B cell (primary cell): ENCODE measurements around the gene FAM47B. TPM values are rescaled to one million over a fixed set of nuclear protein-coding genes. Genes with fewer than 3 reads are reported as not detected.

ENCODE experiments used
- ATAC-seq: fragments of 200-7000 bp; cut with Tn5 transposase; one replicate; pipeline ENCODE4 v1.10.0; 2021; ENCODE audit warnings: low read depth, mild to moderate bottlenecking, moderate number of reproducible peaks, moderate library complexity
- CTCF ChIA-PET: fragments of 350-600 bp; sonication (Branson Sonifier 250); formaldehyde crosslinking; loops from one replicate; lab custom pipeline; 2021; ENCODE audit warnings: antibody characterized with exemption, inconsistent platforms; lab: Charles Lee
- POLR2A ChIA-PET: fragments of 350-600 bp; sonication (Branson Sonifier 250); formaldehyde crosslinking; loops from one replicate; lab custom pipeline; 2021; ENCODE audit warnings: antibody characterized with exemption; lab: Charles Lee
- DNase-seq: peaks from one replicate; pipeline ENCODE4 v3.0.0; 2013
- H2AFZ ChIP-seq: 2 replicates; pipeline ENCODE4 v1.6.1; 2012; ENCODE audit warnings: mild to moderate bottlenecking, low read depth, low read length; ENCODE audit not compliant: insufficient read depth, poor library complexity, severe bottlenecking
- H3K27ac ChIP-seq, 2 donors: 1 replicate in 1 of 2; 2 replicates in 1 of 2; pipeline ENCODE4 v1.5.1; 2012 to 2013; ENCODE audit warnings: low read length in 2 of 2, mild to moderate bottlenecking in 2 of 2, moderate library complexity in 1 of 2
- H3K27me3 ChIP-seq, 4 experiments: fragments of 200-600 bp in 1 of 4; sonication (generic) in 1 of 4; replicated peaks in 1 of 4; 1 replicate in 2 of 4; 2 replicates in 2 of 4; pipeline versions ENCODE4 v1.6.1 to v1.7.0; 2013 to 2016; ENCODE audit warnings: low read length in 3 of 4, mild to moderate bottlenecking in 2 of 4, mixed read lengths in 1 of 4, moderate library complexity in 1 of 4; ENCODE audit not compliant: insufficient read depth in 4 of 4, control insufficient read depth in 3 of 4; ENCODE audit errors: control extremely low read depth in 1 of 4
- H3K36me3 ChIP-seq, 2 experiments: replicated peaks in 1 of 2; 1 replicate in 1 of 2; 2 replicates in 1 of 2; pipeline versions ENCODE4 v1.6.1 to v1.7.1; 2013; ENCODE audit warnings: low read length in 1 of 2; ENCODE audit not compliant: insufficient read depth in 2 of 2, control insufficient read depth in 1 of 2; ENCODE audit errors: control extremely low read depth in 1 of 2, extremely low read depth in 1 of 2
- H3K4me1 ChIP-seq, 2 donors: fragments of 200-600 bp in 1 of 2; sonication (generic) in 1 of 2; 1 replicate in 1 of 2; 2 replicates in 1 of 2; pipeline versions ENCODE4 v1.5.1 to v1.6.1; 2013 to 2017; ENCODE audit warnings: low read length in 2 of 2; ENCODE audit not compliant: control insufficient read depth in 2 of 2, insufficient read depth in 2 of 2
- H3K4me2 ChIP-seq: replicated peaks from 2 replicates; pipeline ENCODE3; 2012; ENCODE audit warnings: mild to moderate bottlenecking, low read depth, low read length; ENCODE audit not compliant: poor library complexity, severe bottlenecking
- H3K4me3 ChIP-seq, 5 experiments: fragments of 200-600 bp in 1 of 5; sonication (generic) in 1 of 5; 1 replicate in 3 of 5; 2 replicates in 2 of 5; pipeline versions ENCODE4 v1.5.1 to v1.7.0; 2011 to 2016; ENCODE audit warnings: low read length in 4 of 5, mild to moderate bottlenecking in 4 of 5, low read depth in 2 of 5, control low read depth in 1 of 5, moderate library complexity in 1 of 5; ENCODE audit not compliant: insufficient read depth in 1 of 5; ENCODE audit errors: control extremely low read depth in 1 of 5, extremely low read depth in 1 of 5
- H3K79me2 ChIP-seq: fragments of 200-600 bp; sonication (generic); one replicate; pipeline ENCODE4 v1.6.0; 2016; ENCODE audit warnings: low read length; ENCODE audit not compliant: control insufficient read depth, insufficient read depth
- H3K9ac ChIP-seq: fragments of 200-600 bp; sonication (generic); 2 replicates; pipeline ENCODE4 v1.6.1; 2017; ENCODE audit warnings: mild to moderate bottlenecking, low read length, moderate library complexity
- H3K9me3 ChIP-seq, 3 donors: one replicate each; pipeline versions ENCODE4 v1.6.1 to v1.7.1; 2013; ENCODE audit warnings: low read length in 2 of 3; ENCODE audit not compliant: control insufficient read depth in 2 of 3, insufficient read depth in 1 of 3; ENCODE audit errors: control extremely low read depth in 1 of 3
- H4K20me1 ChIP-seq: 2 replicates; pipeline ENCODE4 v1.6.0; 2012; ENCODE audit warnings: mild to moderate bottlenecking, low read length; ENCODE audit not compliant: insufficient read depth, control insufficient read depth, poor library complexity, severe bottlenecking
- H3K27ac Mint-ChIP-seq: one replicate; pipeline ENCODE4 v1.8.0; 2021; ENCODE audit warnings: mixed read lengths
- H3K27me3 Mint-ChIP-seq: one replicate; pipeline ENCODE4 v1.8.0; 2021; ENCODE audit warnings: mixed read lengths
- H3K4me1 Mint-ChIP-seq: one replicate; pipeline ENCODE4 v1.8.0; 2021; ENCODE audit warnings: mixed read lengths
- H3K4me3 Mint-ChIP-seq: one replicate; pipeline ENCODE4 v1.8.0; 2021; ENCODE audit warnings: mixed read lengths
- H3K9me3 Mint-ChIP-seq: one replicate; pipeline ENCODE4 v1.8.0; 2022; ENCODE audit warnings: mixed read lengths; ENCODE audit not compliant: insufficient read depth
- CTCF ChIP-seq: fragments of 200-600 bp; IDR thresholded peaks from one replicate; pipeline ENCODE4 v1.8.0; 2022; ENCODE audit warnings: antibody characterized with exemption, mild to moderate bottlenecking
- EZH2 ChIP-seq: IDR thresholded peaks from 2 replicates; pipeline ENCODE4 v1.6.1; 2012; ENCODE audit warnings: borderline replicate concordance, low read depth, mild to moderate bottlenecking, moderate library complexity, low read length; ENCODE audit not compliant: insufficient read depth, poor library complexity, severe bottlenecking
- WGBS: methylation state at CpG from one replicate; pipeline ENCODE4 v1.1.5; 2013; ENCODE audit warnings: missing lambda C conversion rate; ENCODE audit not compliant: insufficient coverage; 5-methylcytosine and 5-hydroxymethylcytosine counted together
- intact Hi-C: fragments of 100-400 bp; cut with micrococcal nuclease; formaldehyde crosslinking; loops from one replicate; pipeline ENCODE4 v1.10.0; 2022
- polyA plus RNA-seq: library from polyadenylated mRNA; depleted of rRNA; stranded (reverse); fragments of >200 nt; gene quantifications from 2 replicates; pipeline ENCODE4 v1.2.3, GENCODE V29; 2012
- total RNA-seq, 2 donors: library from RNA; stranded (reverse); fragments of 120-200 nt in 1 of 2; gene quantifications; 1 replicate in 1 of 2; 2 replicates in 1 of 2; pipeline versions ENCODE4 v1.2.3 to v1.2.4, GENCODE V29; 2013 to 2022

Gene FAM47B
- total and polyA plus RNA-seq, 2 donors (not counting 1 experiment from before 2014, with no cell fraction given): not detected

- no peak overlapping the region for H3K27ac Mint-ChIP-seq
- H3K27ac ChIP-seq: no peak overlapping the region
- TF ChIP-seq CTCF: no peak
- no peak for TF ChIP-seq EZH2
These were observed 41.9 kb upstream of the FAM47B start for GRCh38 chrX:34900691-34901090.

GRCh38 chrX:34901761-34902160 lies 40.8 kb upstream of the FAM47B start:
- Histone ChIP-seq H3K27ac (no peak overlapping the region), H3K4me3 (no peak overlapping the region), H3K27me3 (no peaks in the 10 kb centered on the region), H3K9me3 (no peaks in the 10 kb centered on the region), H4K20me1 (no peaks in the 10 kb centered on the region), H3K36me3 (no peaks in the 10 kb centered on the region), H3K79me2 (no peaks in the 10 kb centered on the region), H2AFZ (no peak overlapping the region), H3K4me2 (no peak overlapping the region), H3K9ac (no peak overlapping the region), H3K4me1 (no peaks in the 10 kb centered on the region)
- ATAC-seq (no peak), DNase-seq (no peak)
- ChIA-PET POLR2A (no interaction called here), CTCF (no interaction called here)
- H3K27me3 Mint-ChIP-seq: no peaks in the 10 kb centered on the region
- H3K27ac Mint-ChIP-seq: no peak overlapping the region
- intact Hi-C loops: no loop called here
- TF ChIP-seq EZH2: no peak
- TF ChIP-seq CTCF: no peak
- no CpG with 5 or more reads among the region's 2 CpGs for WGBS
- no peak overlapping the region for H3K4me3 Mint-ChIP-seq
- no peaks in the 10 kb centered on the region for H3K4me1 Mint-ChIP-seq
- H3K9me3 Mint-ChIP-seq: no peaks in the 10 kb centered on the region

More at GRCh38 chrX:34900691-34901090, 41.9 kb upstream of the FAM47B start:
- no peaks in the 10 kb centered on the region for H3K9me3 ChIP-seq
- no peaks in the 10 kb centered on the region for H4K20me1 ChIP-seq
- no peaks in the 10 kb centered on the region for H3K27me3 ChIP-seq
- ATAC-seq: no peak
- no peaks in the 10 kb centered on the region for H3K79me2 ChIP-seq
- no peaks in the 10 kb centered on the region for H3K9me3 Mint-ChIP-seq
- H3K4me1 Mint-ChIP-seq: no peaks in the 10 kb centered on the region
- H3K27me3 Mint-ChIP-seq: no peaks in the 10 kb centered on the region
- no peak overlapping the region for H3K9ac ChIP-seq
- no peak for DNase-seq
- H2AFZ ChIP-seq: no peak overlapping the region
- no peak overlapping the region for H3K4me2 ChIP-seq
- H3K4me3 ChIP-seq: no peak overlapping the region
- CTCF ChIA-PET: no interaction called here
- H3K4me3 Mint-ChIP-seq: no peak overlapping the region
- intact Hi-C loops: no loop called here
- H3K36me3 ChIP-seq: no peaks in the 10 kb centered on the region
- H3K4me1 ChIP-seq: no peaks in the 10 kb centered on the region
- POLR2A ChIA-PET: no interaction called here
